Measurements from ENCODE around the gene RERG. TPM values are rescaled to one million over a fixed set of nuclear protein-coding genes. Genes with fewer than 3 reads are reported as not detected.

RERG gene
- total and polyA plus RNA-seq, 2 of the 4 experiments (the other 2 are of a cell fraction), result not detected

GRCh38 chr12:15201456-15201855 lies 19.8 kb downstream of the RERG start:
- ATAC-seq (ENCODE audit: low read depth) (no peak), DNase-seq (no peak)
- intact Hi-C loops (cut with micrococcal nuclease) (no loop called here), dilution Hi-C loops (cut with HindIII; ENCODE audit: low sequenced_read_pairs, unreplicated experiment) (no loop called here), in situ Hi-C loops (cut with MboI; ENCODE audit: low sequenced_read_pairs) (loop anchor here (10.0 kb wide), 1 partner anchor 187 kb away; no protein-coding TSS in a partner anchor)
- H3K27me3 ChIP-seq (ENCODE audit: control insufficient read depth, insufficient read depth, low read length), result no peaks in the 10 kb centered on the region
- H2BK15ac ChIP-seq (ENCODE audit: low read depth, low read length), result no peak overlapping the region
- no peak overlapping the region for H3K9ac ChIP-seq (ENCODE audit: low read depth, low read length)
- no peak overlapping the region for H2BK5ac ChIP-seq (ENCODE audit: low read depth, low read length, poor library complexity, severe bottlenecking)
- POLR2A ChIA-PET (ENCODE audit: unreplicated experiment), result no interaction called here
- no peak overlapping the region for H3K4me2 ChIP-seq (ENCODE audit: low read depth, low read length)
- H3K27ac ChIP-seq (ENCODE audit: insufficient read depth, low read length), result no peak overlapping the region
- no peaks in the 10 kb centered on the region for H4K20me1 ChIP-seq (ENCODE audit: insufficient read depth, low read length)
- H3K18ac ChIP-seq (ENCODE audit: low read depth, low read length), result no peak overlapping the region
- BruUV-seq (replicated peaks), result no TSS peak
- H3K79me1 ChIP-seq (ENCODE audit: low read depth in 1 of 2, low read length in 2 of 2), result no peaks in the 10 kb centered on the region
- no peaks in the 10 kb centered on the region for H3K9me3 ChIP-seq (ENCODE audit: control insufficient read depth, insufficient read depth, low read length)
- H2AK5ac ChIP-seq (ENCODE audit: low read depth, low read length), result no peak overlapping the region
- no peak overlapping the region for H3K14ac ChIP-seq (replicated peaks; ENCODE audit: low read depth, low read length)
- H2BK20ac ChIP-seq (ENCODE audit: low read depth, low read length), result no peak overlapping the region
- CTCF ChIA-PET, result interaction anchor here (0.5 kb wide), 1 partner anchor 978 kb away, joined by 4 read pairs; no protein-coding TSS in a partner anchor
- no peak for TF ChIP-seq MXI1 (IDR thresholded peaks at IDR 0.05; ENCODE audit: borderline replicate concordance, low read depth, low read length)
- TF ChIP-seq RFX5 (IDR thresholded peaks at IDR 0.05; ENCODE audit: low read depth, low read length), result no peak
- TF ChIP-seq MAFK (IDR thresholded peaks at IDR 0.05; ENCODE audit: low read depth, low read length), result no peak
- no peak for TF ChIP-seq USF2 (IDR thresholded peaks at IDR 0.05; ENCODE audit: low read depth, low read length)
- TF ChIP-seq FOS (IDR thresholded peaks at IDR 0.05; ENCODE audit: low read depth, low read length), result no peak
- no peak for TF ChIP-seq CTCF (conservative IDR thresholded peaks at IDR 0.05; ENCODE audit: low read depth, low read length)
- TF ChIP-seq POLR2A (IDR thresholded peaks at IDR 0.05; ENCODE audit: low read depth, low read length), result no peak
- no peak for TF ChIP-seq RCOR1 (IDR thresholded peaks at IDR 0.05; ENCODE audit: insufficient replicate concordance, low read length)
- no peak for TF ChIP-seq SMC3 (IDR thresholded peaks at IDR 0.05; ENCODE audit: low read depth, low read length)
- TF ChIP-seq ELK1 (IDR thresholded peaks at IDR 0.05; ENCODE audit: borderline replicate concordance, low read depth, low read length), result no peak
- TF ChIP-seq MAZ (IDR thresholded peaks at IDR 0.05; ENCODE audit: borderline replicate concordance, low read depth, low read length), result no peak
- no peak for TF ChIP-seq CHD1 (IDR thresholded peaks at IDR 0.05; ENCODE audit: low read depth, low read length)
- TF ChIP-seq CEBPB (IDR thresholded peaks at IDR 0.05; ENCODE audit: low read depth, low read length), result no peak
- no peak for TF ChIP-seq RAD21 (IDR thresholded peaks at IDR 0.05; ENCODE audit: low read length)
- no peak for TF ChIP-seq NFE2L2 (IDR thresholded peaks at IDR 0.05; ENCODE audit: low read depth, low read length)
- no peak for TF ChIP-seq BHLHE40 (IDR thresholded peaks at IDR 0.05; ENCODE audit: low read depth, low read length)
- H3K4me1 ChIP-seq (ENCODE audit: control insufficient read depth, insufficient read depth, low read length), result no peaks in the 10 kb centered on the region
- H3K23ac ChIP-seq (ENCODE audit: low read depth, low read length), result no peak overlapping the region
- no peak overlapping the region for H3K4me3 ChIP-seq (ENCODE audit: insufficient read depth, low read depth, low read length)
- no peaks in the 10 kb centered on the region for H3K36me3 ChIP-seq (ENCODE audit: control insufficient read depth, insufficient read depth, low read length)
- H4K5ac ChIP-seq (ENCODE audit: low read depth, low read length), result no peak overlapping the region
- H2AK9ac ChIP-seq (replicated peaks; ENCODE audit: low read depth, low read length, poor library complexity), result no peak overlapping the region
- H3K4ac ChIP-seq (ENCODE audit: low read depth, low read length), result no peak overlapping the region
- no peak overlapping the region for H4K8ac ChIP-seq (ENCODE audit: low read depth in 2 of 2, low read length in 2 of 2)
- H2BK120ac ChIP-seq (ENCODE audit: low read depth, low read length), result no peak overlapping the region
- no peak overlapping the region for H3K56ac ChIP-seq (ENCODE audit: extremely low read depth, insufficient read depth, low read length)
- no peaks in the 10 kb centered on the region for H3K9me1 ChIP-seq (ENCODE audit: insufficient read depth, low read length)
- no peak overlapping the region for H2AFZ ChIP-seq (replicated peaks; ENCODE audit: low read length, poor library complexity)
- no peak overlapping the region for H4K91ac ChIP-seq (ENCODE audit: insufficient read depth, low read depth, low read length)

All from IMR-90 (cell line).